ENCODE data around the gene LRRFIP1.
"Not testable (repeated sequence)": the region's sequence is repeated elsewhere in the genome, so short reads cannot be mapped to it uniquely, and the experiment has no call there.

Gene LRRFIP1

DNA sequence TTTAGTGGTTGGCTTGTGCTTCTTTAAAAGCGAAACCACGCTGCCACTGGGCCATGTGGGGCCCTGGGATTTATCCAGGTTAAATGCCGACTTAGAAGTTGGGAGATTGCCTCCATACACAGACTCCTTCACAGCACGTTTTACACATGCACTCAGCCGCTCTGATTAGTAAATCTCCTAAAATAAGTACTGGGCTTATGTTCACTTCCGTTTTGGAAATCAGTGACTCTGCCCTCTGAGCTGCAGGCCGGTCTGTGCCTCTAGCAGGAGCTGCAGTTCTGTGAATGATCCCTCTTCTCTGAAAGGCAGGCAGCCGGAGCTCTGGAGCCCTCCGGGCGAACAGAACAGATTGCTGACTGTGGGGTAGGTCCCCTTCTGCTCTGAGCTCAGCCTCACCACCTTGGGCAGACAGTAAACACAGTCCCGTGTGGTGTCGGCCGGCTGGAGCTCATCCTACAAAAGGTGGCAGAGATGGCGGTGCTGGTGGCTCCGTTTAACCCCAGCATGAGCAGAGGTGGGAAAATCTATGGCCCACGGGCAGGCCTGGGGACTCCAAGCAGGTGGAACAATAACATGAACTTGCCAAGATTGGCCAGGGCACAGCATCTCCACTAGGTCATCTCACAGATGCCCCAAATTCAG, 27.1 kb upstream of the LRRFIP1 start:
- Histone ChIP-seq H3K36me3 (ENCODE audit: insufficient read depth, low read length) (no peaks in the 10 kb centered on the region), H3K4me2 (ENCODE audit: low read length) (peak overlapping the region; percentile 70), H3K4me1 (ENCODE audit: control insufficient read depth, insufficient read depth, low read length) (peaks cover 22% of the 10 kb centered on the region), H3K4me3 (ENCODE audit: low read length) (peak overlapping the region; percentile 25), H3K9ac (ENCODE audit: low read depth, low read length) (peak overlapping the region; percentile 71), H3K27me3 (ENCODE audit: control insufficient read depth, insufficient read depth, low read length) (no peaks in the 10 kb centered on the region), H3K9me3 (replicated peaks; ENCODE audit: low read length) (no peaks in the 10 kb centered on the region)

DNA sequence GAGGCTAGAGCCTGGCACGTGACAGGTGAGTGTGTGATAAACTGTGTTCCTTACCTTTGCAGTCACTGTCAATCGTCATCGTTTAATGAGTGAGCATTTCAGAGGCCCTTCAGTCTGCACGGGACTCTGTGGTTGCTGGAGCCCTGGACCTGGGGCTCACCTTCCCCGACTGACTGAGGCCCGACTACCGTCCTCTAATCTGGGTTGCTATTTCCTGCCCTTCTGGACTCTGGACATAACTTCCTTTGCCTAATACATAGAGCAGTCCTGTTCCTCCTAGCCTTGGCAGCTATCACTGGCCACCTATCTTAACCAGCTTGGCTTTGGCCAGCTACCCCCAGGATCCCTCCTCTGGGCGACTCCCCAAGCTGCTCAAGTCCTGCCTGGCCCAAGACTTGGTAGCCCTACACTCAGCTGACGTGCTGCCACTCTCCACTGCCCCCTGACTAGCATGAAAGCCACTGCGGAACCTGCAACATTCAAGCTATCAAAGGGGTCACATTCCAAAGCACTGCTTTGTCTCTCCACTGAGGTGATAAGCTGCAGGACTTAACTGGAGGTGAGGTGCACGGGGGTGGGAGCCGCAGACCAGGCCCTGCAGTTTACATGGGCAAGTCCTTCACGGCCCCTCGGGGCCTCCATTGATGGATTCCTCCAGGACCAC, 25.8 kb upstream of the LRRFIP1 start:
- H3K4me1 ChIP-seq (ENCODE audit: control insufficient read depth, insufficient read depth, low read length): peaks cover 22% of the 10 kb centered on the region
- no peak overlapping the region for H3K4me3 ChIP-seq (ENCODE audit: low read length)

DNA sequence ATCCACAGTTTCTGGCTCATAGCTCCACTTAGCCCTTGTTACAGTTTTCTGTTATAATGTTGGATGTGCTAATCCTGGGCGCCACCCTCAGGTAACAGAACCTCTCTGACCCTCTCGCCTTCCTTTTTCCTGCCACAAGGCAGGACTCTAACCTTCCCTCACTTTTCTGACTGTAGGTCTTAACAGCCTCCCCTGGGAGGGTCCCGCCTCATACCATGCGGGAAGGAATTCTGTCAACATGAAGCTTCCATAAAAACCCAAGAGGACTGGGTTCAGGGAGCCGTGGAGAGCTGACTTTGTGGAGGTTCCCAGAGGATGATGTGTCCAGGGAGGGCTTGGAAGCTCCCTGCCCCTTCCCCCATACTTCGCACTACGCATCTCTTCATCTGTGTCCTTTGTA, 25.0 kb upstream of the LRRFIP1 start:
- no peak overlapping the region for H3K4me3 ChIP-seq (ENCODE audit: low read length)
- H3K27me3 ChIP-seq (ENCODE audit: control insufficient read depth, insufficient read depth, low read length): no peaks in the 10 kb centered on the region
- no peak overlapping the region for H3K4me2 ChIP-seq (ENCODE audit: low read length)
- no peak overlapping the region for H3K9ac ChIP-seq (ENCODE audit: low read depth, low read length)
- no peaks in the 10 kb centered on the region for H3K9me3 ChIP-seq (replicated peaks; ENCODE audit: low read length)
- H3K36me3 ChIP-seq (ENCODE audit: insufficient read depth, low read length): no peaks in the 10 kb centered on the region
- H3K4me1 ChIP-seq (ENCODE audit: control insufficient read depth, insufficient read depth, low read length): peaks cover 22% of the 10 kb centered on the region

More for the DNA sequence above, 25.8 kb upstream of the LRRFIP1 start:
- no peak overlapping the region for H3K9ac ChIP-seq (ENCODE audit: low read depth, low read length)
- H3K9me3 ChIP-seq (replicated peaks; ENCODE audit: low read length): no peaks in the 10 kb centered on the region
- no peaks in the 10 kb centered on the region for H3K36me3 ChIP-seq (ENCODE audit: insufficient read depth, low read length)
- no peak overlapping the region for H3K4me2 ChIP-seq (ENCODE audit: low read length)
- no peaks in the 10 kb centered on the region for H3K27me3 ChIP-seq (ENCODE audit: control insufficient read depth, insufficient read depth, low read length)

DNA sequence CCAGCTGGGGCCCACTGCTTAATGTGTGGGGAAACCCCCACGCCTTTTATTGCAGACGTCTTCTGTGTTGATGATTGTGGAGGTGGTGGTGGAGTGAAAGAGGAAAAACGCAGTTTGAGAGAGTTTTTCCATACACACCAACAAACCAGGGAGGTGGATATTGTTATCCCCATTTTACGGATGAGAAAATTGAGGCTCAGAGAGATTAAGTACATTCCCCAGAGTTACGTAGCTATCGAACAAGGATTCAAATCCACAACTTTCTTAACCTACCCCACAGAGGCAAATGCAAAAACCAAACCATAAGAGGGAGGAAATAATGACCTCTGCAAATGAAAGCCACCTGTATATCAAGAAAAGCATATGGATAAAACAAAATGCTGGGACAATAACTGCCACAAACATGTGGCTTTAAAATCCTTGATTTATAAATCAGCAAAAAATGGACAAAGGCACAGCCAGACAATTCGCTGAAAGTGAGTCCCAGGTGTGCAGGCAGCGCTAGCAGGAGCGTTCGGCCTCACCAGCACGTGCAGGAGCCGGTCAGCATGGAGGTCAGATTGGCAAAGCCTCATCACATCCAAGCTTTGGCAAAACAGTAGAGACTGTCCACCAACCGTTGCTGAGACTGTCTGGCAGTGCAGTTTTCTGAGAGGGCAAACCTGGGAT, 24.2 kb upstream of the LRRFIP1 start:
- H3K9ac ChIP-seq (ENCODE audit: low read depth, low read length): peak overlapping the region; percentile 65
- H3K4me3 ChIP-seq (ENCODE audit: low read length): no peak overlapping the region
- no peaks in the 10 kb centered on the region for H3K27me3 ChIP-seq (ENCODE audit: control insufficient read depth, insufficient read depth, low read length)

DNA sequence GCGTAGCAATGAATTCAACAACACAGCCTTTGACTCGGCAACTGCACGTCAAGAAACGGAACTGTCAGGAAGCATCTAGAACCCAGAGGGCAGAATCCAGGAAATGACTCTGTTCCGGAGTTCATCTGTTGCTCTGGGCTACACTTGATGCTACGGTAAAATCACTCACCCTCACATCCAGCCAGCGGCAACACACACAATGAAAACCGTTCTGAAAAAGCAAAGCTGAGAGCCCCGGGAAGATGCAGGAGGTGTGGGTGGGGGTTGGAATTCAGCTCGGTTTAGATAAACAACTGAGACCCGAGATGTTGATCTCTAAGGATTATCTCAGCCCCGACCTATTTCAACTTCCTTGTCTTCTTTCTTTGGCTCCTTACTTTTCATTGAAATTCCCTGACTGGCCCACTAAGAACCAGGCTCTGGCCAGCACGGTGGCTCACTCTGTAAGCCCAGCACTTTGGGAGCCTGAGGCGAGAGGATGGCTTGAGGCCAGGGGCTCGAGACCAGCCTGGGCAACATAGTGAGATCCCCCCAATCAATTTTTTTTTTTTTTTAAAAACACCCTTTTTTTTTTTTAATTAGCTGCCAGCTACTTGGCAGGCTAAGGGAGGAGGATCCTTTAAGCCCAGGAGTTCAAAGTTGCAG, 23.5 kb upstream of the LRRFIP1 start:
- Histone ChIP-seq H3K9ac (ENCODE audit: low read depth, low read length) (peak overlapping the region; percentile 65), H3K4me2 (ENCODE audit: low read length) (peak overlapping the region; percentile 71), H3K27me3 (ENCODE audit: control insufficient read depth, insufficient read depth, low read length) (no peaks in the 10 kb centered on the region), H3K36me3 (ENCODE audit: insufficient read depth, low read length) (no peaks in the 10 kb centered on the region), H3K9me3 (replicated peaks; ENCODE audit: low read length) (no peaks in the 10 kb centered on the region), H3K4me1 (ENCODE audit: control insufficient read depth, insufficient read depth, low read length) (peaks cover 22% of the 10 kb centered on the region), H3K4me3 (ENCODE audit: low read length) (peak overlapping the region; percentile 14)

More for the DNA sequence above, 24.2 kb upstream of the LRRFIP1 start:
- Histone ChIP-seq H3K4me1 (ENCODE audit: control insufficient read depth, insufficient read depth, low read length) (peaks cover 22% of the 10 kb centered on the region), H3K9me3 (replicated peaks; ENCODE audit: low read length) (no peaks in the 10 kb centered on the region), H3K4me2 (ENCODE audit: low read length) (peak overlapping the region; percentile 71), H3K36me3 (ENCODE audit: insufficient read depth, low read length) (no peaks in the 10 kb centered on the region)

DNA sequence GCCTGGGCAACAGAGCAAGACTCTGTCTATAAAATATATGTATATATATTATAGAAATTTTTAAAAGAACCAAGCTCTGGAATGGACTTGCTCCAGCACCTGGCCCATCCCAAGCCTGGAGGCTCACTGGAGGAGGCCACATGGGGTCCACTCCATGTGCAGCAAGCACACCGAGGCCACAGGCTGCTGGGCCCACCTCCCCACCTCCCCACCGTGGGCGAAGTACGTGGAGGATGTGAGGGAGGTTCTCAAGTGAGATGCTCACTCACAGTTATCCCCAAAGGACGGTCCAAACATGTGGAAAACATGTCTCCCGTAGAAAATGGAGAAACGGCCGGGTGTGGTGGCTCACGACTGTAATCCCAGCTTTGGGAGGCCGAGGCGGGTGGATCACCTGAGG, 23.0 kb upstream of the LRRFIP1 start:
- H3K4me1 ChIP-seq (ENCODE audit: control insufficient read depth, insufficient read depth, low read length): peaks cover 22% of the 10 kb centered on the region
- H3K4me2 ChIP-seq (ENCODE audit: low read length): no peak overlapping the region
- H3K27me3 ChIP-seq (ENCODE audit: control insufficient read depth, insufficient read depth, low read length): no peaks in the 10 kb centered on the region
- no peaks in the 10 kb centered on the region for H3K36me3 ChIP-seq (ENCODE audit: insufficient read depth, low read length)
- no peaks in the 10 kb centered on the region for H3K9me3 ChIP-seq (replicated peaks; ENCODE audit: low read length)
- no peak overlapping the region for H3K4me3 ChIP-seq (ENCODE audit: low read length)
- H3K9ac ChIP-seq (ENCODE audit: low read depth, low read length): no peak overlapping the region

DNA sequence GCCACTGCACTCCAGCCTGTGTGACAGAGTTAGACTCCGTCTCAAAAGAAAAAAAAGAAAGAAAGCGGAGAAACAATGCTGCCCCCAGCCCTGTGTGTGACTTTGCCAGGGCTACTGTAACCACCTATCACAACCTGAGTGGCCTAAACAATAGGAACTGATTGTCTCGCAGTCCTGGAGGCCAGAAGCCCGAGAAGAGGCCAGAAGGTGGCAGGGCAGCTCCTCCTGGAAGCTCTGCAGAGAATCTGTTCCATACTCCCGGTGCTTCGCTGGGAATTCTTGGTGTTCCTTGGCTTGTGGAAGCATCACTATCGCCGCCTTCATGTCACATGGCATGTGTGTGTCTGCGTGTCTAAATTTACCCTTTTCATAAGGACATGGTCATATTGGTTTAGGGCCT, 22.4 kb upstream of the LRRFIP1 start:
- no peak overlapping the region for H3K4me2 ChIP-seq (ENCODE audit: low read length)
- H3K4me1 ChIP-seq (ENCODE audit: control insufficient read depth, insufficient read depth, low read length): peaks cover 19% of the 10 kb centered on the region
- no peaks in the 10 kb centered on the region for H3K9me3 ChIP-seq (replicated peaks; ENCODE audit: low read length)
- no peak overlapping the region for H3K4me3 ChIP-seq (ENCODE audit: low read length)
- H3K36me3 ChIP-seq (ENCODE audit: insufficient read depth, low read length): no peaks in the 10 kb centered on the region
- H3K9ac ChIP-seq (ENCODE audit: low read depth, low read length): no peak overlapping the region
- no peaks in the 10 kb centered on the region for H3K27me3 ChIP-seq (ENCODE audit: control insufficient read depth, insufficient read depth, low read length)

DNA sequence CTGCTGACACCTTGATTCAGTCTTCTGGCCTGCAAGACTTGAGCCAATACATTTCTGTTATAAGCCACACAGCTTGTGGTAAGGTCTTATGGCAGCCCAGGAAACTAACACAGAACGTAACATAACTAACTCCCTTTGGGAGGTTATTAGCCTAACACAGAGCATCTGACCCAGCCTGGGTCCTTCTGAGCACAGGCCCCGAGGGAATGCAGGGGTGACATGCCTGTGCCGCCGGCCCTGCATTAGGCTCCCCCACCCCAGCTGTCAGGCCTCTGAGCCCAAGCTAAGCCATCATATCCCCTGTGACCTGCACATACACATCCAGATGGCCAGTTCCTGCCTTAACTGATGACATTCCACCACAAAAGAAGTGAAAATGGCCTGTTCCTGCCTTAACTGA, 20.9 kb upstream of the LRRFIP1 start:
- not testable (repeated sequence) for H3K4me1 ChIP-seq (ENCODE audit: control insufficient read depth, insufficient read depth, low read length); H3K36me3 ChIP-seq (ENCODE audit: insufficient read depth, low read length); H3K9ac ChIP-seq (ENCODE audit: low read depth, low read length); H3K4me2 ChIP-seq (ENCODE audit: low read length); H3K4me3 ChIP-seq (ENCODE audit: low read length); H3K27me3 ChIP-seq (ENCODE audit: control insufficient read depth, insufficient read depth, low read length); H3K9me3 ChIP-seq (replicated peaks; ENCODE audit: low read length)

DNA sequence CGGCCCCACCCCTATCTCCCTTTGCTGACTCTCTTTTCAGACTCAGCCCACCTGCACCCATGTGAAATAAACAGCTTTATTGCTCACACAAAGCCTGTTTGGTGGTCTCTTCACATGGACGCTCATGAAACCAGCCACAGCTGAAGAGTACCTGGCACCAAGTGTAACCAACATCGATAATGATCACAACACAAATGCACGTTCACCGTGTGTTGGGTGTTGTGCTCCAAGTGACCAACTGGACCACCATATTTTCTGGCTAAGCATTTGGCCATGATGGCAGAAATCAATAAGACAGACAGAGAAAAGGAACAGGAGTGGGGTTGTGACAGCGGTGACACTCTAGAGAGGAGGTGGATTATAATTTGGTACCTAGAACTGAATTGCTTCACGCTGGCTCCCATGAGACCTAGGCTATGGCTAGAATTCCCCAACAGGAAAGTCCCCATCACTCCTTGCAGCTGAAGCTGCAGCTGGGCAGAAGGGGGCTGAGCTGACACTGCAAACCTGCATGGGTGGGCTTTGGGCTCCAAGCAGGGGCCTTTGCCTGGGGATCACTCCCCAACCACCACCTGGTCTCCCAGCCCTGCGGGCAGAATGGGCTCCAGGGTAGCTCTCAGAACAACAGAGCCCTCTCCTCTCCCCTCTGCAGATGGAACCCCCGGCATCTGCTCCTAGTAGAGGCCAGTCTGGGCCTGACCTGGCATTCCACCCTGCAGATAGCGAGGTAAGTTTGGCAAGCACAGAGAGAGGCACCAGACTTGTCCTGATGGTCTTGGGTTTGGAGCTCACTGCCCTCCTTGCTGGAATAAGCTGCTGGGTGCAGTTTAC, 14.6 kb upstream of the LRRFIP1 start:
- H3K27me3 ChIP-seq (ENCODE audit: control insufficient read depth, insufficient read depth, low read length): no peaks in the 10 kb centered on the region
- peaks cover 28% of the 10 kb centered on the region for H3K4me1 ChIP-seq (ENCODE audit: control insufficient read depth, insufficient read depth, low read length)
- no peaks in the 10 kb centered on the region for H3K36me3 ChIP-seq (ENCODE audit: insufficient read depth, low read length)
- H3K9me3 ChIP-seq (replicated peaks; ENCODE audit: low read length): no peaks in the 10 kb centered on the region
- no peak overlapping the region for H3K4me2 ChIP-seq (ENCODE audit: low read length)
- H3K9ac ChIP-seq (ENCODE audit: low read depth, low read length): no peak overlapping the region
- no peak overlapping the region for H3K4me3 ChIP-seq (ENCODE audit: low read length)

DNA sequence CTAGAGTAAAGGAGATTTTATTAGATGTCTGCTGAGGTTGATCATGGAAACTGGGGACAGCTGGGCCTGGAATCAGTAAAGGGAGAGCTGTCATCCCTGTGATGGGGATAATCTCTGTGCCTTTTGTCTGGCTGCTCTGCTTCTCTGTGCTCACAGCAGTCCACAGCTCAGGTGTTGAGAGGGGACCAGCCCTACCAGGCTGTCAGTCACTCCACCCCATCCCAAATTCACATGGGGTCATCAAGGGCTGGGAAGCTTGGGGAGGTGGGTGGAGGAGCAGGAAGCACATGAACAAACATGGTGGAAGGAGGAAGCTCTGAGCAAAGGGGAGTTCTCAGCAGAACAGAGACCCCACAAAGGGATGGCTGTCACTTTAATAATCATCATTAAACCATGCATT, 13.7 kb upstream of the LRRFIP1 start:
- Histone ChIP-seq H3K4me3 (ENCODE audit: low read length) (no peak overlapping the region), H3K27me3 (ENCODE audit: control insufficient read depth, insufficient read depth, low read length) (no peaks in the 10 kb centered on the region), H3K4me1 (ENCODE audit: control insufficient read depth, insufficient read depth, low read length) (peaks cover 35% of the 10 kb centered on the region), H3K9me3 (replicated peaks; ENCODE audit: low read length) (no peaks in the 10 kb centered on the region), H3K9ac (ENCODE audit: low read depth, low read length) (no peak overlapping the region), H3K4me2 (ENCODE audit: low read length) (no peak overlapping the region), H3K36me3 (ENCODE audit: insufficient read depth, low read length) (no peaks in the 10 kb centered on the region)

Data from skeletal muscle satellite cell (primary cell).